ENCODE measurements around the gene UAP1L1.

Gene UAP1L1

DNA sequence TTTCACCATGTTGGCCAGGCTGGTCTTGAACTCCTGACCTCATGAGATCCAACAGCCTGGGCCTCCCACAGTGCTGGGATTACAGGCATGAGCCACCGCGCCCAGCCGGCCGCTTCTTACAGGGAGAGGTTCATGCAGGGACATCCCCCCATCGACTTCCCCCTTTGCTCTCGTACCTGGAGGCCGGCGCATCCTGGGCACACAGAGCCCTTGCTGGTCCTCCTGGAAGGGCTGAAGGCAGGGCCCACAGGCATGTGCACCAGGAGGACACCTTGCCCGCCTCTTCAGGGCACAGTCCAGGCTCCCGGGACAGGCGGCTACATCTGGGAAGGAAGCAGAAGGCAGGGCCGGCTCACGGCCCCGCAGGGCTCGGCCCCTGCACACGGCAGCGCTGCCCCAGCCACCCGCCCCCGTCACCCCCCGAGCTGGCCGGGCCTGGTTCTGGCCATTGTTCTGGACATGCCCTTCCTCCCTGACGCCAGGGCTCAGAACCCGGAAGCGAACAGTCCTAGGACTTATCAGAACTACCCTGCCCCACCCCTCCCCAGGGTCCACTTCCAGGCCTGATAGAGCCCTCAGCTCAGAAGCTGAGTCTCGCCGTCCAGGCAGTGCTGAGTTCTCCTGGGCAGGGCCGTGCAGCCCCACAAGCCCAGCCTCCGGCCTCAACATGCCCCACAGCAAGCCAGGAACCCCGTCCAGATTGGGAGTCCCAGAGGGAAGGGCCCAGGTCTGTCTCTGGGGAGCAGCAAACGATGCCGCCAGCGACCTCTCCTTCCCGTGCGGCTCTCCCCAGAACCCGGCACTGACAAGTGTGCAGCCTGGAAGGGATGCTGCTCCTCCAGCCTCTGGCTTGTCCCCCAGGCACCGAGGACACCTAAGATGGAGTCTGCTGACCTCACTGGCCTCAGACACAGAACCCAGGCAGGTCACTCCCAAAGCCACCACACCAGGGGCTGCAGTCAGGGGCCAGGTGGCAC, 34.3 kb upstream of the UAP1L1 start:
- no peak for DNase-seq (ENCODE audit: insufficient read length, low spot score)
- no peak for TF ChIP-seq POLR2A (IDR thresholded peaks at IDR 0.05; ENCODE audit: low read depth, low read length)
- TF ChIP-seq SPI1 (IDR thresholded peaks at IDR 0.05; ENCODE audit: low read depth, low read length), result no peak
- TF ChIP-seq POLR2AphosphoS5 (IDR thresholded peaks at IDR 0.05; ENCODE audit: low read depth, low read length), result no peak
- no peak for TF ChIP-seq PAX5 (IDR thresholded peaks at IDR 0.05; ENCODE audit: insufficient read depth, low read length, severe bottlenecking)
- TF ChIP-seq TAF1 (IDR thresholded peaks at IDR 0.05; ENCODE audit: low read depth, low read length), result no peak
- TF ChIP-seq POU2F2 (IDR thresholded peaks at IDR 0.05; ENCODE audit: low read depth, low read length), result no peak
- FAIRE-seq, result no peak

DNA sequence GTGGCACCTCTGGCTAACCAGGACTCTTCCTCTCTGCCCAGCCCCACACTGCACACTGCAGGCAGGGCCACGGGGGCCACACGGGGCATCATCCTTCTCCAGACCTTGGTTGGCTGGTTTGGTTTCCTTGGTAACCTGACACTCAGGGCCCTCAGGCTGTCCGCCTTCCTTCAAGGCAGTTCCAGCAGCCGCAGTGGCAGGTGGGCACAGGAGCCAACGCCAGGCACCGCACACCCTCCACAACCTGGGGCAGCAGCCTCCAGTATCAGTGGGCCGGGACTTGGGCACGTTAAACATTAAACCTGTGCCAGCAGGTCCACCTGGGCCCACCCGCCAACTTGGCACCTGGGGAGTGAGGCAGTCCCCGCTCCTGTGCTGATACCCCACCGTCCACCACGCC, 33.3 kb upstream of the UAP1L1 start:
- FAIRE-seq, result no peak
- TF ChIP-seq SPI1 (IDR thresholded peaks at IDR 0.05; ENCODE audit: low read depth, low read length), result no peak
- no peak for TF ChIP-seq POU2F2 (IDR thresholded peaks at IDR 0.05; ENCODE audit: low read depth, low read length)
- no peak for TF ChIP-seq POLR2A (IDR thresholded peaks at IDR 0.05; ENCODE audit: low read depth, low read length)
- no peak for TF ChIP-seq TAF1 (IDR thresholded peaks at IDR 0.05; ENCODE audit: low read depth, low read length)
- TF ChIP-seq PAX5 (IDR thresholded peaks at IDR 0.05; ENCODE audit: insufficient read depth, low read length, severe bottlenecking), result no peak
- TF ChIP-seq POLR2AphosphoS5 (IDR thresholded peaks at IDR 0.05; ENCODE audit: low read depth, low read length), result no peak
- no peak for DNase-seq (ENCODE audit: insufficient read length, low spot score)

DNA sequence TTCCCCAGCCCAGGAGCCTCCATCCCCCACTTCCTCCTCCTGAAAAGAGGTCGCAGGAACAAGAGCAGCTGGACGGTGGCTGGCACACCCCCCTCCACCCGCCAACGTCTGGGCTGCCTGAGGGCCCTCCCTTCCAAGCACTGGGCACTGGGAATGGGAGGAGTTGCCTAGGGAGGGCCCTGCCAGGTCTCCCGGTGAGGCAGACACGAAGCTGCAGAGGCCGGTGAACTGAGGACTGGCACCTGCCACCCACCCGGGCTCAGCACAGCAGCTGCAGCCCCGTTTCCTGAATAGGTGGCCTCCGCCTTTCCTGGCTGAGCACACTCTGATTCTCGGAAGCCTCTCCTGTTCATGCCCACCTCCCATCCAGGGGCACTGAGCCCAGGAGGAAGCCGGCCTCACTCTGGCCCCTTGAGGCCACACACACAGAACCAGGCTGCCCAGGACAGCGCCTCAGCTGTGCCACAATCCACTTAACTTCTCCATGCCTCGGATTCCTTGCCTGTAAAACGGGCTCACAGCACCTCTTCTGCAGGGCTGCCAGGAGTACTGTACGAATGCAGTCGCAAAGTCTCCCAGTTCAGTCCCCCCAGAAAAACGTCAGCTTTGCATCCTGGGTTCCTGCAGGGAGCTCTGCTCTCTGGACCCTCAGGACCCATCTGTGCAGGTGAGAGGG, 32.7 kb upstream of the UAP1L1 start:
- DNase-seq (ENCODE audit: insufficient read length, low spot score) (no peak), FAIRE-seq (no peak)
- no peak for TF ChIP-seq PAX5 (IDR thresholded peaks at IDR 0.05; ENCODE audit: insufficient read depth, low read length, severe bottlenecking)
- TF ChIP-seq POLR2A (IDR thresholded peaks at IDR 0.05; ENCODE audit: low read depth, low read length), result no peak
- TF ChIP-seq TAF1 (IDR thresholded peaks at IDR 0.05; ENCODE audit: low read depth, low read length), result no peak
- TF ChIP-seq POU2F2 (IDR thresholded peaks at IDR 0.05; ENCODE audit: low read depth, low read length), result no peak
- TF ChIP-seq POLR2AphosphoS5 (IDR thresholded peaks at IDR 0.05; ENCODE audit: low read depth, low read length), result no peak
- no peak for TF ChIP-seq SPI1 (IDR thresholded peaks at IDR 0.05; ENCODE audit: low read depth, low read length)

DNA sequence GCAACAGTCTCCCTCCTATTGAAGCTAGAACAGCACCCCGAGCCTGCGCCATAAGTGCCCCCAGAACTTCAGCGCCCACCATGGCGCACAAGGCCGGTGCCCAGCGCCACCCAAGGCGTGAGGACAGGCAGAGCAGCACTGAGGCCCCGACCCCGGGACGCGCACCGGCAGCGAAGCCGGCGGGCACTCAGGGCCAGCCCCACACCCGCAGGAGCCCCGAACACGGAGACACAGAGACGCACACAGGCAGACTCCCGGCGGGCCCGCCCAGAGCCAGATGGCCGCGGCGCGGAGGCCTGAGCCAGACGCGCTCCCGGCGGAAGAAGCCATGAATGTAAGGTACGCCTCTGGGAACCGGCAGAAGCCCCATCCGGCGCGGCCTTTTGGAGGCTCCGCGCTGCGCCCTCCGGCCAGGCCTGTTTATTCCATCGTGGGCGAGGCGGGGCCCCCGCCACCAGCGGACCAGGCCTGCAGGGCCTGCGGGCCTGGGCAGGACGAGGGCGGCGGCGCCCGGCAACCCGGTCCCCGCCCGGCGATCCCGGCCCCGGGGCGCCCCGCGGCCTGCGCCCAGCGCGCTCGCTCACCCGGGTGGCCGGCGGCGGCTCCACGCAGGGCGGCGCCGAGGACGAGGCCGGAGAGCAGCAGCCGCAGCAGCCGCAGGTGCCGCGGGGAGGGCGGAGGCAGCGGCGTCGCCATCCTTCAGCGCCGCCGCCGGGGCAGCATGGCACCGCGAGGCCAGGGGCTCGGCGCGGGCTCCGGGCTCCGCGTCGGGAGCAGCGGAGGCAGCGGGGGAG, 31.8 kb upstream of the UAP1L1 start:
- TF ChIP-seq POU2F2 (IDR thresholded peaks at IDR 0.05; ENCODE audit: low read depth, low read length) (no peak), POLR2AphosphoS5 (IDR thresholded peaks at IDR 0.05; ENCODE audit: low read depth, low read length) (no peak), TAF1 (IDR thresholded peaks at IDR 0.05; ENCODE audit: low read depth, low read length) (no peak), SPI1 (IDR thresholded peaks at IDR 0.05; ENCODE audit: low read depth, low read length) (no peak), PAX5 (IDR thresholded peaks at IDR 0.05; ENCODE audit: insufficient read depth, low read length, severe bottlenecking) (no peak), POLR2A (IDR thresholded peaks at IDR 0.05; ENCODE audit: low read depth, low read length) (no peak)
- DNase-seq (ENCODE audit: insufficient read length, low spot score) (no peak), FAIRE-seq (no peak)

DNA sequence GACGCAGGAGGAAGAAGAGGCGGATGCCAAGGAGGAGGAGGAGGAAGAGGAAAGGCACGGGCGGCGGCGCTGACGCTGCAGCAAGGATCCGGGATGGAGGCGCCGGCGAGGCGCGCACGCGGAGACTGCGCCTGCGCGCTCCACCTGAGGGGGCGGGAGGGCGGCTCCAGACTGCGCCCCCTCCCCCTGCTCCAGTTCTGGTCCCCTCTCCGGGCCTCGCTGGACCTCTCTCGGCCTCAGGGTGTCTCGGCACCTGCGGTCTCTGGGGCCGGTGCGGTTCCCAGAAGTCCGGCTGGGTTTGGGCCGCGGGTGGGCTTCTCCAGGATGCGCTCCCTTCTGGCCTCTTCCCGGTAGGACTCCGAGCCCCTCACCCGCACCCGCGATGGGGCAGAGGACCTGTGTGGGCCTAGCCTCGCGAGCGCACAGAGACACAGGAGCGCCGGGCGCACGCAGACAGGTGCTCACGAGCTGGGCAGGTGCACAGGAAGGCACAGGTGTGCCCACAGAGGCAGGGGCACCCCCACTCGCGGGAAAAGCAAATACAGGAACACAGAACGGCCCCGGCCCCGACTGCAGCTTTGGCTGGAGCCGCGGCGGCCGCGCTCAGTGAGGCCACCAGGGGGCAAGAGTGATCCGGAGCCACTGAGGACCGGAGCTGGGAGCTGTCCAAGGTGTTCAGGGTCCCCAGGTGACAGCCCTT, 31.1 kb upstream of the UAP1L1 start, which contains the start of gene NPDC1:
TSS of gene NPDC1 (minus strand) at position 90 of the 700 bp plus-strand sequence. CDS start 188 bp downstream, outside the sequence.
- TF ChIP-seq POU2F2 (IDR thresholded peaks at IDR 0.05; ENCODE audit: low read depth, low read length) (no peak), PAX5 (IDR thresholded peaks at IDR 0.05; ENCODE audit: insufficient read depth, low read length, severe bottlenecking) (no peak), SPI1 (IDR thresholded peaks at IDR 0.05; ENCODE audit: low read depth, low read length) (no peak), TAF1 (IDR thresholded peaks at IDR 0.05; ENCODE audit: low read depth, low read length) (no peak), POLR2A (IDR thresholded peaks at IDR 0.05; ENCODE audit: low read depth, low read length) (no peak), POLR2AphosphoS5 (IDR thresholded peaks at IDR 0.05; ENCODE audit: low read depth, low read length) (no peak)
- peak; percentile 38 for FAIRE-seq
- DNase-seq (ENCODE audit: insufficient read length, low spot score), result peak; percentile 97

DNA sequence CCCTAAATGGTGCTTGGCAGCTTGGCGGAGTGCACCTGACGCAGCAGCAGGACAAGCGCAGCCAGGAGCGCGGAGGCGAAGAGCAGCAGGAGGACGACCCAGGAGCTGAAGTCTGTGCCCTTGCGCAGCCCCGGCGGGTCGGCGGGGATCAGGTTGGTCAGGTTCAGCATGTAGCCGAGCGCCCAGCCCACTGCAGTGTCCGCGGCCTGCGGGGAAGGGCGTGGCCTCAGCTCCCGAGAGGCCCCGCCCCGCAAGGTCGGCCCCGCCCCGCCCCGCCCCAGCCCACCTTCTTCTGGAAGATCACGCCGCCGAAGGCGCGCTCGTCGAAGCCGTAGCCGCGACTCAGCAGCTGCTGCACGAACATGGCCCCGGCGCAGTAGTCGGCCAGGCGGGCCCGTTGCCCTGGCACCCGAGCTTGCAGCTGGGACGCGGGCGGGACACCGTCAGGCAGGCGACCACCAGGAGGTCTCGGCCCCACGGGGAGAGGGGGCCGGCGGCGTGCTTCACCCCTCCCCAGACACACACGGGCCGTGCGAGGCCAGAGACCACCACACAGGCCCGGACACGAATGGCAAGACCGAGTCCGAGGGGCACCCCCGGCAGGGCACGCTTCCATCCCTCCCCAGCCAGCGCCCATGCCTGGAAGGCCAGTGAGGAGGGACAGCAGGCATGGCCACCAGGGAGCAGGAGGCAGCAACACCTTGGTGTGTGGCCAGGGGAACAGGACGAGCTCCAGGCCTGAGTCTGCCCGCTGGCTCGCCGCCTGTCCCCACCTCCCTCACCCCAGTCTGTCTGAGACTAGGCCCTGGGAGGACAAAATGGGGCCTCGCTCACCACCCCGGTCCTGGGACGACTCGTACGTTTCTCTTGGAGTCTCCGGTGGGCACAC, 28.4 kb upstream of the UAP1L1 start:
- DNase-seq (ENCODE audit: insufficient read length, low spot score) (no peak), FAIRE-seq (no peak)
- no peak for TF ChIP-seq TAF1 (IDR thresholded peaks at IDR 0.05; ENCODE audit: low read depth, low read length)
- TF ChIP-seq POLR2A (IDR thresholded peaks at IDR 0.05; ENCODE audit: low read depth, low read length), result no peak
- TF ChIP-seq SPI1 (IDR thresholded peaks at IDR 0.05; ENCODE audit: low read depth, low read length), result no peak
- no peak for TF ChIP-seq POU2F2 (IDR thresholded peaks at IDR 0.05; ENCODE audit: low read depth, low read length)
- no peak for TF ChIP-seq POLR2AphosphoS5 (IDR thresholded peaks at IDR 0.05; ENCODE audit: low read depth, low read length)
- TF ChIP-seq PAX5 (IDR thresholded peaks at IDR 0.05; ENCODE audit: insufficient read depth, low read length, severe bottlenecking), result no peak

DNA sequence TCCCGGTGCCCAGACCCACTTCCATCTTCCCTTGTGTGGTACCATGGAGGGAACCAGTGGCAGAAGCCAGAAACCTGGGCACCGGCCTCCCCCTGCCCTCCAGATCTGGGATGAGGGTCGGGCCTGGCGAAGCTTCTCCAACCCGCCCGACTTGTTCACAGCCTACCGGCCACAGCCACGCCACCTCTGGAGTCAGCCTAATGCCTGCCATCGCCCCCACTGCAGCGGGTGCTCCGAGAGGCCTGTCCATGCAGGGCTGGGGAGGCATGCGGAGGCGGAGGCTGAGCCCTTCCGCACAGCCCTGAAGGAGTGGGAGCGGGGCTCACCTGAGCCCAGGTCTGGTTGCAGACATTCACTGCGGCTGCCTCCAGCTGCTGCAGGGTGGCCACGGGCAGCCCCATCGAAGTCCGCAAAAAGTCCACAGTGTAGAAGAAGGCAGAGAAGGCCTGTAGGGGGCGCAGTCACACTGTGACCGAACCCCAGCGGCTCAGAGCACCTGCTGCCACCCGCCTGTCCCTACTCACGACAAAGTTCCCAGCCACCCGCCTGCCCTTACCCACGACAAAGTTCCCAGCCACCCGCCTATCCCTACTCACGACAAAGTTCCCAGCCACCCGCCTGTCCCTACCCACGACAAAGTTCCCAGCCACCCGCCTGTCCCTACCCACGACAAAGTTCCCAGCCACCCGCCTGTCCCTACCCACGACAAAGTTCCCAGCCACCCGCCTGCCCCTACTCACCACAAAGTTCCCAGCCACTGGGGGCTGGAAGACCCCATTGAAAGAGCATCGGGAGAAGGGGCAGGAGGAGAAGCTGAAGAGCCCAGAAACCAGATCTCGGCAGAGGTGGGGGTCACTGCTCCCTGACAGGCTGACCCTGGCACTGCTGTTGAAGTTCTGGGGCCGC, 27.5 kb upstream of the UAP1L1 start:
- DNase-seq (ENCODE audit: insufficient read length, low spot score) (peak; percentile 73), FAIRE-seq (peak; percentile 74)
- TF ChIP-seq POLR2AphosphoS5 (IDR thresholded peaks at IDR 0.05; ENCODE audit: low read depth, low read length), result no peak
- TF ChIP-seq POLR2A (IDR thresholded peaks at IDR 0.05; ENCODE audit: low read depth, low read length), result no peak
- TF ChIP-seq POU2F2 (IDR thresholded peaks at IDR 0.05; ENCODE audit: low read depth, low read length), result no peak
- no peak for TF ChIP-seq SPI1 (IDR thresholded peaks at IDR 0.05; ENCODE audit: low read depth, low read length)
- TF ChIP-seq TAF1 (IDR thresholded peaks at IDR 0.05; ENCODE audit: low read depth, low read length), result no peak

Measured in GM12891 (cell line).